Activated naive CD8-positive, alpha-beta T cell treated with anti-CD3 and anti-CD28 coated beads, Interleukin-2, amount 10 ng/mL, durations not matched to agents 7 days and 5 days (primary cell): ENCODE results near the gene CREB3L1. TPM values are rescaled to one million over a fixed set of nuclear protein-coding genes. Genes with fewer than 3 reads are reported as not detected.
"Not testable (repeated sequence)": the region's sequence is repeated elsewhere in the genome, so short reads cannot be mapped to it uniquely, and the experiment has no call there.

Experiments used
- ATAC-seq: fragments of 150-1000 bp; cut with Tn5 transposase; one replicate; pipeline ENCODE4 v1.10.0; 2021; ENCODE audit warnings: low read depth, moderate library complexity
- POLR2A ChIA-PET: fragments of 350-600 bp; sonication (Branson Sonifier 250); formaldehyde crosslinking; loops from one replicate; lab custom pipeline; 2021; ENCODE audit warnings: antibody characterized with exemption; lab: Charles Lee
- DNase-seq: peaks from one replicate; pipeline ENCODE4 v3.0.0; 2021
- H3K27ac Mint-ChIP-seq: one replicate; pipeline ENCODE4 v1.8.0; 2022; ENCODE audit warnings: mild to moderate bottlenecking, mixed read lengths
- H3K27me3 Mint-ChIP-seq: one replicate; pipeline ENCODE4 v1.8.0; 2022; ENCODE audit warnings: mild to moderate bottlenecking, moderate library complexity, mixed read lengths
- H3K36me3 Mint-ChIP-seq: one replicate; pipeline ENCODE4 v1.8.0; 2021; ENCODE audit warnings: mild to moderate bottlenecking, mixed read lengths
- H3K4me1 Mint-ChIP-seq: one replicate; pipeline ENCODE4 v1.8.0; 2021; ENCODE audit warnings: mixed read lengths
- H3K4me3 Mint-ChIP-seq: one replicate; pipeline ENCODE4 v1.8.0; 2022; ENCODE audit warnings: mild to moderate bottlenecking, moderate library complexity, mixed read lengths
- H3K9me3 Mint-ChIP-seq: one replicate; pipeline ENCODE4 v1.8.0; 2021; ENCODE audit warnings: mixed read lengths
- total RNA-seq, 2 experiments: library from RNA; stranded (reverse); gene quantifications; one replicate each; pipeline ENCODE4 v1.2.3, GENCODE V29; 2021

CREB3L1 gene
- total RNA-seq, 2 experiments from 2014 or later, result not detected

DNA sequence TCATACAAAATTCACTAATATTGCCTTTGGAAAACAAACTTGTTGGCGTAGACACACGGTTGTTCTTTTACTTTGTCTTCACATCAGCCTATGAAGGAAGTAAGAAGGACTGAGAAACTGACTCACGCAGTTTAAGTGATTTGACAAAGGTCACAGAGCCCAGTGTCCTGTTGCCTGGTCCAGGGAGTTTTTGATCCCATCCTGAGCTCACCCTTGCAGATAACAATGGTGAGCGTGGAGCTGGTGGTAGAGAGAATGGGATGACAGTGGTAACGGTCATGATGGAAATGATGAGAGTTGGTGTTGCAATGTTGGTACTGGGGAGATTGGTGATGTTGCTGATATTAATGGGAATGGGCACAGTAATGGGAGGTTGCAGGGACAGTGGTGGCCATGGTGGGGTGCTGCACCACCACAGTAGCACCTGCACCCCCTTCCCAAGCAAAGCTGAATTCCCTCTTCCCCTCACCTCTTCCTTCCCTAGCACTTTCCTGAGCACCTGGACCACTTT, 22.0 kb downstream of the CREB3L1 start:
- Mint-ChIP-seq H3K9me3 (no peaks in the 10 kb centered on the region), H3K4me1 (peaks cover 7% of the 10 kb centered on the region), H3K27ac (no peak overlapping the region), H3K4me3 (no peak overlapping the region), H3K27me3 (peaks cover 17% of the 10 kb centered on the region), H3K36me3 (no peaks in the 10 kb centered on the region)
- POLR2A ChIA-PET, result no interaction called here
- no peak for ATAC-seq
- no peak for DNase-seq

DNA sequence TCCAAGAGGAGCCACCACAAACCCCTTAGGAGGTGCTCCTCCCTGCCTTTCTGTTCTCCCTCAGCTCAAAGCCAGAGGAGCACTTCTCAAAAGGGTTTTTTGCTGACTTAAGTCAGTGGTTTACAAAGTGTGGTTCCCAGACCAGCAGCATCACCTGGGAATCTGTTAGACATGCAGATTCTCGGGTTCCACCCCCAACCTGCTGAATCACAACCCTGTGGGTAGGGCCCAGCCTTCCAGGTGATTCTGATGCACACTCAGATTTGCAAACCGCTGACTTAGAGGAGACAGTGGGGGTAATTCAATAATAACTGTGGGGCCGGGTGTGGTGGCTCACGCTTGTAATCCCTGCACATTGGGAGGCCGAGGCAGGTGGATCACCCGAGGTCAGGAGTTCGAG, 22.8 kb downstream of the CREB3L1 start:
- POLR2A ChIA-PET, result no interaction called here
- no peaks in the 10 kb centered on the region for H3K36me3 Mint-ChIP-seq
- no peak overlapping the region for H3K27ac Mint-ChIP-seq
- no peaks in the 10 kb centered on the region for H3K9me3 Mint-ChIP-seq
- DNase-seq (no peak), ATAC-seq (no peak)
- H3K4me1 Mint-ChIP-seq, result peaks cover 7% of the 10 kb centered on the region
- no peak overlapping the region for H3K4me3 Mint-ChIP-seq
- H3K27me3 Mint-ChIP-seq, result peaks cover 17% of the 10 kb centered on the region

DNA sequence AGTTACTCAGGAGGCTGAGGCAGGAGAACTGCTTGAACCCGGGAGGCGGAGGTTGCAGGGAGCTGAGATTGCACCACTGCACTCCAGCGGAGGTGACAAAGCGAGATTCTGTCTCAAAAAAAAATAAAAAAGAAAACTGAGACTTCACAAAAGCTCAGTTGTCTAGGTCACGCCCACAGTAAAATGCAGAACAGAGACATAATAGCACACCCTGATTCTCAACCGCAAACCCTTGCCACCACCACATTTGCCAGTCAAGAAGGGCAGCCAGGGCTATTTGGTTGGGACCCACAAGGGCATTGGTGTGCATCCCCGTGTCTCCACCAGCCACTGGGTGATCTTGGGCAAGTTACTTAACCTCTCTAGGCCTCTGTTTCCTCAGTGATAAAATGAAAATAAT, 25.4 kb downstream of the CREB3L1 start:
- no peak overlapping the region for H3K4me3 Mint-ChIP-seq
- H3K4me1 Mint-ChIP-seq, result peaks cover 8% of the 10 kb centered on the region
- POLR2A ChIA-PET, result no interaction called here
- H3K9me3 Mint-ChIP-seq, result no peaks in the 10 kb centered on the region
- no peak for ATAC-seq
- H3K27me3 Mint-ChIP-seq, result peaks cover 3% of the 10 kb centered on the region
- no peaks in the 10 kb centered on the region for H3K36me3 Mint-ChIP-seq
- DNase-seq, result no peak
- H3K27ac Mint-ChIP-seq, result no peak overlapping the region

DNA sequence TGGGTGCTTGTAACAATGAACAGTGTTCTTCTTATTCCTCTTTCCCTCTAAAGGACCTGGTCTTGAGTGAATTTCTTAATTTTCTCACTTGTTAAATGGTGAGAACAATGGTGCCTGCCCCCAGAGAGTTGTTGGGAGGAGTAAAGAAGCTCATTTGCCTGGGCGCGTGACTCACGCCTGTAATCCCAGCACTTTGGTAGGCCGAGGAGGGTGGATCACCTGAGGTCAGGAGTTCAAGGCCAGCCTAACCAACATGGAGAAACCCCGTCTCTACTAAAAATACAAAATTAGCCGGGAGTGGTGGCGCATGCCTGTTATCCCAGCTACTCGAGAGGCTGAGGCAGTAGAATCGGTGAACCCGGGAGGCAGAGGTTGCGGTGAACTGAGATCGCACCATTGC, 26.6 kb downstream of the CREB3L1 start:
- not testable (repeated sequence) for H3K9me3 Mint-ChIP-seq, H3K27me3 Mint-ChIP-seq, H3K4me3 Mint-ChIP-seq, DNase-seq, H3K36me3 Mint-ChIP-seq, ATAC-seq, H3K27ac Mint-ChIP-seq
- POLR2A ChIA-PET, result interaction anchor here (1.0 kb wide), 1 partner anchor 9 kb away, joined by 3 read pairs; no protein-coding TSS in a partner anchor
- peaks cover 13% of the 10 kb centered on the region for H3K4me1 Mint-ChIP-seq

DNA sequence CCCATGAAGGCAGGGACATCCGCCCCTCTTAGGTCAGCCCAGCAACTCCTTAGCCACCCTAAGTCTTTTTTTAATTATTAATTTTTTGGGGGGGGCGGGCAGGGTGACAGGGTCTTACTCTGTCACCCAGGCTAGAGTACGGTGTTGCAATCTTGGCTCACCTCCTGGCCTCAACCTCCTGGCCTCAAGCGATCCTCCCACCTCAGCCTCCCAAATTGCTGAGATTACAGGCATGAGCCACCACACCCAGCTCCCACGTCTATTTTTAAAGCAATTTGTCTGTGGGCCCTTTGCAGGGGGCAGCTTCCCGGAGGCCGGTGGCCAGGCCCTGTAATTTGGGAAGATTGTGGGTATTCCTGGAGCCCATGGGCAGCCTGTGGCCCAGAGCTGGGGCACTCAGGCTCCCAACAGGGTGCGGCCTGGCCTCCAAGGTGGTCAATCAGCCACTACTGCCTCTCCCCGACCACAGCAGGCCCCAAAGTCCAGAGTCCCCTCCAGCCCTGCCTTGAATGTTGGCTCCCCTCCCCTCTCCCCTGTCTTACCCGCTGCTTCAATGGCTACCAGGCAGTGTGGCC, 27.2 kb downstream of the CREB3L1 start:
- POLR2A ChIA-PET, result interaction anchor here (1.0 kb wide), 1 partner anchor 9 kb away, joined by 3 read pairs; no protein-coding TSS in a partner anchor

DNA sequence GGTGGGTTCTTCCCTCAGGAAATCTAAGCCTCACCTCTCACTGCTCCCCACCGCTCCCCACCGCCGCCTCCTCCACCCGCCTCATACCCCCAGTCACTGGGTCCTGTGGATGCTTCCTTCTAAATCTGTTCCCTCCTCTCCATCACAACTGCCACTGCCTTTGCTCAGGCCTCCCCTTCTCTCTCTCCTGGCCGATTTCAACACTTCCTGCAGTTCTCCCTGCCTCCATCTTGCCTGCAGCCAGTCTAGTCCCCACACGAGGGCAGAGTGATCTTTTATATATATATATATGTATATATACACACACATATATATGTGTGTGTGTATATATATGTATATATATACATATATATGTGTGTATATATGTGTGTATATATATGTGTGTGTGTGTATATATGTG, 27.8 kb downstream of the CREB3L1 start:
- Mint-ChIP-seq H3K4me1 (peaks cover 20% of the 10 kb centered on the region), H3K36me3 (no peaks in the 10 kb centered on the region), H3K27ac (no peak overlapping the region), H3K9me3 (no peaks in the 10 kb centered on the region), H3K4me3 (no peak overlapping the region), H3K27me3 (peaks cover 3% of the 10 kb centered on the region)
- ATAC-seq, result no peak
- DNase-seq, result no peak
- POLR2A ChIA-PET, result no interaction called here

More for the DNA sequence above, 27.2 kb downstream of the CREB3L1 start:
- Mint-ChIP-seq H3K4me1 (peaks cover 16% of the 10 kb centered on the region), H3K9me3 (no peaks in the 10 kb centered on the region), H3K36me3 (no peaks in the 10 kb centered on the region), H3K4me3 (no peak overlapping the region), H3K27ac (no peak overlapping the region), H3K27me3 (peaks cover 3% of the 10 kb centered on the region)
- DNase-seq, result no peak
- no peak for ATAC-seq

DNA sequence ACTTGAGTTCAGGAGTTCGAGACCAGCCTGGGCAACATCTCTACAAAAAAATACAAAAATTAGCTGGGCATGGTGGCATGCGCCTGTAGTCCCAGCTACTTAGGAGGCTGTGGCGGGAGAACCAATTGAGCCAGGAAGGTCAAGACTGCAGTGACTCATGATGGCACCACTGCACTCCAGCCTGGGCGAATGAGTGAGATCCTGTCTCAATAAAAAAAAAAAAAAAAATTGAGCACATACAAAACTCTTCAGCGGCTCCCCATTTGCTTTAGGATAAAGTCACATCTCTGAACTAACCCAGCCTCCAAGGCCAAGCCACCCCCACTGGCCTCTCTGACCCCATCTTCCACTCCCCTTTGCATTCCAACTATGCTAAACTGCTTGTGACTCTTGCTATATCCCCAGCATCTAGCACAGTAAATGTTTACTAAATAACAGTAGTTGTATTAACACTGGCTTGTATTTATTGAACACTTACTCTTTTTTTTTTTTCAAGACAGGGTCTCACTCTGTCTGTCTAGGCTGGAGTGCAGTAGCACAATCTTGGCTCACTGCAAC, 28.9 kb downstream of the CREB3L1 start:
- peaks cover 3% of the 10 kb centered on the region for H3K27me3 Mint-ChIP-seq
- DNase-seq (no peak), ATAC-seq (no peak)
- POLR2A ChIA-PET, result interaction anchor here (1.6 kb wide), 1 partner anchor 63 kb away, joined by 4 read pairs; no protein-coding TSS in a partner anchor
- no peaks in the 10 kb centered on the region for H3K9me3 Mint-ChIP-seq
- H3K27ac Mint-ChIP-seq, result no peak overlapping the region
- H3K4me1 Mint-ChIP-seq, result peaks cover 20% of the 10 kb centered on the region
- H3K4me3 Mint-ChIP-seq, result no peak overlapping the region
- H3K36me3 Mint-ChIP-seq, result no peaks in the 10 kb centered on the region

DNA sequence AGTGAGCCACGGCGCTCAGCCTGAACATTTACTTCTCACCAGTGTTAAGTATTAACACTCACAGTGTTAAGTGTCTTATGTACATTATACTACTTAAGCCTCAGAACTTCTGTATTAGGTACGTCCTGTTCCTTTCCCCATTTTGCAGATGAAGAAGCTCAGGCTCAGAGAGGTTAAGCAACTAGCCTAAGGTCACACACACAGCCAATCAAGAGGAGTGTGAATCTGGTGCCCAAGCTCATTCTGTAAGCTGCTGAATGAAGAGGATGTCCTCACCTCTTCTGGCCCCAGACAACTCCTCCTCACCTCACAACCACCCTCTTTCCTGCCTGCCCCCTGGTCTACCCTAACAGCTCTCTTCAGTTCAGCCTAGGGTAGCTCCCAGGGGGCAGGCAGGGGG, 29.9 kb downstream of the CREB3L1 start:
- POLR2A ChIA-PET, result interaction anchor here (1.0 to 2.0 kb wide), 4 partner anchors 12 to 69 kb away, joined by 3 to 6 read pairs (median 5); no protein-coding TSS in a partner anchor
- H3K27me3 Mint-ChIP-seq, result peaks cover 3% of the 10 kb centered on the region
- H3K27ac Mint-ChIP-seq, result no peak overlapping the region
- peaks cover 20% of the 10 kb centered on the region for H3K4me1 Mint-ChIP-seq
- H3K36me3 Mint-ChIP-seq, result no peaks in the 10 kb centered on the region
- H3K9me3 Mint-ChIP-seq, result no peaks in the 10 kb centered on the region
- peak; percentile 28 for ATAC-seq
- DNase-seq, result no peak
- no peak overlapping the region for H3K4me3 Mint-ChIP-seq

DNA sequence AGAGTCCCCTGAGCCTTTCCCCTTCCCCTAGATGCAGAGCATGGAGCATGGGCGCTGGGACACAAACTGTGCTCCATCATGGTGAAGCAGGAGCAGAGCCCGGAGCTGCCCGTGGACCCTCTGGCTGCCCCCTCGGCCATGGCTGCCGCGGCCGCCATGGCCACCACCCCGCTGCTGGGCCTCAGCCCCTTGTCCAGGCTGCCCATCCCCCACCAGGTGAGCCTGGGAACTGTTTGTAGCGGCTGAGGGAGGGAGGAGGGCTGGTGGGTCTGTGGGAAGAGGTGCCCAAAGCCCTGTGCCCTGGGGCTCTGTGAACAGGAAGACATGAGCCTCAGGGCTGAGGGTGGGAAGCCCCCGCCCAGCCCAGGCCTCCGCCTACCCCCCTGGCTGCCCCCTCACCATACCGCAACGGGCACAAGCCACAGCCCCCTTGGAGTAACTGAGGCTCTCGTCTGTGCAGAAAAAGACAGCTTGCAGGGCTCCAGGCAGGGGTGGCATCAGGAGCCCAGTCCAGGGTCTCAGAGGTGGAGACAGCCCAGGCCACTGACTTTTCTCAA, 30.4 kb downstream of the CREB3L1 start:
- H3K27me3 Mint-ChIP-seq, result peaks cover 3% of the 10 kb centered on the region

DNA sequence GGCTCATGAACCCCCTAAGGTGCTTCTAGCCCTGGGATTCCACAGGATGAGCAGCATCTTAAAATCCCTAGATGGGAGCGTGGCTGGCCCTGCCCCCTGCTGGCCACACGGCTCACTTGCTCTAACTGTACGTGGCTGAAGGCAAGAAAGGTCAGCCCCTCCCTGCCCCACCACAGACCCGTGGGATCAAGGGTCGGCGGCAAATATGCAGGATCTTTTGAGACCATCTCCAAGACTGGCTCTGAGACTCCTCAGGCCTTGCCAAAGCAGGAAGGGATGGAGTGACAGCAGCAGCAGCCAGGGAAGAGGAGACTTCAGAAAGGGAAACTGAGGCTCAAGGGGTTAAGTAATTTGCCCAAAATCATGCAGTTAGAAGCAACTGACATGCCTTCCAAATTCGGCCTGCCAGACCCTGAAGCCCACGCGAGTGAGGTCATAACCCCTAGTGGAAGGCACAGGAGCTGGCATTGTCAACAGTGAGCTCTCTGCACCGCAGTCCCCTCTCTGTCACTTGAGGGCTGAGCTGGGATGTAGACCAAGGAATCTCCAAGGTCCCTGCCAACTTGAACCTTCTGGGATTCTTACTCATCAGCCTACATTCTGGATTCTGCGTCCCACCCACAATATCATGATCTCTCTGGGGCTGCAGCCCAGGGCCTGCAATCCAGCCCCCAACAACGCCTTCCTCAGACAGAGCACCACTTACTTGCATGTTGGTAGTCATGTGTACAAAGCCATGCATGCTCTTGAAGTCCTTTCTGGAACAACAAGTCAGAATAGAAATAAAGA, 31.4 kb downstream of the CREB3L1 start:
- Mint-ChIP-seq H3K9me3 (no peaks in the 10 kb centered on the region), H3K36me3 (no peaks in the 10 kb centered on the region), H3K27me3 (peaks cover 5% of the 10 kb centered on the region), H3K4me1 (peaks cover 20% of the 10 kb centered on the region), H3K4me3 (no peak overlapping the region), H3K27ac (peak overlapping the region; percentile 45)
- DNase-seq (peak; percentile 77), ATAC-seq (peak; percentile 67)
- POLR2A ChIA-PET, result interaction anchor here (1.3 to 2.0 kb wide), 4 partner anchors 10 to 70 kb away, joined by 4 to 8 read pairs (median 6); no protein-coding TSS in a partner anchor

More for the DNA sequence above, 30.4 kb downstream of the CREB3L1 start:
- H3K36me3 Mint-ChIP-seq, result no peaks in the 10 kb centered on the region
- H3K4me1 Mint-ChIP-seq, result peaks cover 20% of the 10 kb centered on the region
- H3K9me3 Mint-ChIP-seq, result no peaks in the 10 kb centered on the region
- ATAC-seq (no peak), DNase-seq (no peak)
- H3K27ac Mint-ChIP-seq, result no peak overlapping the region
- POLR2A ChIA-PET, result interaction anchor here (1.0 to 2.0 kb wide), 5 partner anchors 12 to 69 kb away, joined by 3 to 8 read pairs (median 6); no protein-coding TSS in a partner anchor
- no peak overlapping the region for H3K4me3 Mint-ChIP-seq

DNA sequence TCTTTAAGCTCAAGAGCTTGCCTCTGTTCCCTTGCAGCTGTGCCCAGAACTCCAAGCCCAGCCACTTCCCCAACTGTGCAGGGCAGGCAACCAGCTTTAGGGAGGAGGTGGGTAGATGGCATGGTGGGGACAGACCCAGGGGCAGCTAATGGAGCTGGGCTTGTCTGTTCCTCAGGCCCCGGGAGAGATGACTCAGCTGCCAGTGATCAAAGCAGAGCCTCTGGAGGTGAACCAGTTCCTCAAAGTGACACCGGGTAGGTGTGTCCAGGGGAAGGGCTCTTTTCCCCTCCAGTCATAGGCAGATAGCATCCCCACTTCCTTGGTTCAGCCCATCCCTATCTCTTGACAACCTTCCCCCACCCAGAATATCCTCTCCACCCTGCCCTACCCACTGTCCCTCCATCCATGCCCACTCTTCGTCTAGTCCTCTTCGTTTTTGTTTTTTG, 32.4 kb downstream of the CREB3L1 start:
- no peak overlapping the region for H3K27ac Mint-ChIP-seq
- H3K36me3 Mint-ChIP-seq, result no peaks in the 10 kb centered on the region
- DNase-seq (no peak), ATAC-seq (peak; percentile 71)
- H3K27me3 Mint-ChIP-seq, result peaks cover 6% of the 10 kb centered on the region
- POLR2A ChIA-PET, result interaction anchor here (1.3 kb wide), 1 partner anchor 9 kb away, joined by 4 read pairs; no protein-coding TSS in a partner anchor
- H3K9me3 Mint-ChIP-seq, result no peaks in the 10 kb centered on the region
- H3K4me3 Mint-ChIP-seq, result no peak overlapping the region
- H3K4me1 Mint-ChIP-seq, result peaks cover 20% of the 10 kb centered on the region

DNA sequence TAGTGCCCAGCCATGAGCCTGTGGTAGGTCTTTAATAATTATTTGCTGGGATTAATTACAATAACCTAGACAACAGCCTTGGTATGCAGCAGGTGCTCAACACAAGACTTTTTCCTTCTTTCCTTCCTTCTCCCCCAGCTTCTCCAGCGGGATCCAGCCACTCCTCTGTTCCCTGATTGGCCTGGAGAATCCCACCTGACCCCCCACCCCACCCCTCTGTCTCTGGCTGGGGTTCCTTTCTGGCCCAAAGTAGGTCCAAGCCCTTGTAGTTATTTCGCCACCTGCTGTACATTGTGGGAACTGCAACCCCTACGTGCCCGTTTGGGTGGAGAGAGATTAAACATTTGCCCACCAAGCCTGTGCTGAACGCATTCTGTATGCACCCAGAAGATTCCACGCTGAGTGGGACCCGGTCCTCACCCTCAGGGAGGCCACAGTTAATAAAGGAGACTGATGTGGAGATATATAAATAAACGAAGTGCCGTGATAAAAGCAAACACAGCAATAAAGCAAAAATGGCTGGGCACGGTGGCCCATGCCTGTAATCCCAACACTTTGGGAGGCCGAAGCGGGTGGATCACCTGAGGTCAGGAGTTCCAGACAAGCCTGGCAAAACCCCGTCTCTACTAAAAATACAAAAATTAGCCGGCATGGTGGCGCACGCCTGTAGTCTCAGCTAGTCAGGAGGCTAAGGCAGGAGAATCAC, 37.7 kb downstream of the CREB3L1 start:
- POLR2A ChIA-PET, result interaction anchor here (1.0 to 1.4 kb wide), 3 partner anchors 16 to 73 kb away, joined by 3 to 5 read pairs (median 3); no protein-coding TSS in a partner anchor
- DNase-seq (peak; percentile 71), ATAC-seq (peak; percentile 38)
- Mint-ChIP-seq H3K4me3 (no peak overlapping the region), H3K36me3 (peaks cover 1% of the 10 kb centered on the region), H3K27ac (no peak overlapping the region), H3K4me1 (peaks cover 19% of the 10 kb centered on the region), H3K27me3 (peaks cover 3% of the 10 kb centered on the region), H3K9me3 (no peaks in the 10 kb centered on the region)
